GM23338 (cell line): ENCODE results near the gene CSNK1G1. TPM values are rescaled to one million over a fixed set of nuclear protein-coding genes. Genes with fewer than 3 reads are reported as not detected.

Experiments
- ATAC-seq: fragments of 200-7000 bp; cut with Tn5 transposase; 3 replicates; pipeline ENCODE4 v1.9.1; 2020
- DNase-seq: peaks from one replicate; pipeline ENCODE4 v3.0.0-alpha.2; 2015; ENCODE audit warnings: low spot score
- H2AFZ ChIP-seq: fragments of 200-600 bp; sonication (generic); 2 replicates; pipeline ENCODE4 v1.8.0; 2016; ENCODE audit warnings: antibody characterized with exemption, mild to moderate bottlenecking, moderate library complexity
- H3F3A ChIP-seq: fragments of 200-600 bp; sonication (generic); replicated peaks from 2 replicates; pipeline ENCODE4 v1.8.0; 2017; ENCODE audit warnings: antibody characterized with exemption, mixed run types, low read depth
- H3K27ac ChIP-seq: fragments of 200-600 bp; sonication (generic); 2 replicates; pipeline ENCODE4 v1.6.1; 2016; ENCODE audit warnings: low read depth
- H3K27me3 ChIP-seq: fragments of 200-600 bp; sonication (generic); 2 replicates; pipeline ENCODE4 v1.8.0; 2016; ENCODE audit warnings: mild to moderate bottlenecking, mixed run types, moderate library complexity; ENCODE audit not compliant: insufficient read depth
- H3K36me3 ChIP-seq: fragments of 200-600 bp; sonication (generic); 2 replicates; pipeline ENCODE4 v1.8.0; 2016; ENCODE audit warnings: mild to moderate bottlenecking; ENCODE audit not compliant: insufficient read depth
- H3K4me1 ChIP-seq: fragments of 200-600 bp; sonication (generic); 2 replicates; pipeline ENCODE4 v1.8.0; 2016; ENCODE audit warnings: mild to moderate bottlenecking, moderate library complexity; ENCODE audit not compliant: insufficient read depth
- H3K4me2 ChIP-seq: fragments of 200-600 bp; sonication (generic); 2 replicates; pipeline ENCODE4 v1.7.1; 2017; ENCODE audit warnings: mixed run types
- H3K4me3 ChIP-seq: fragments of 200-600 bp; sonication (generic); 2 replicates; pipeline ENCODE4 v1.6.1; 2016; ENCODE audit warnings: mixed run types
- H3K79me2 ChIP-seq: fragments of 200-600 bp; sonication (generic); replicated peaks from 2 replicates; pipeline ENCODE4 v1.8.0; 2017; ENCODE audit warnings: mild to moderate bottlenecking; ENCODE audit not compliant: insufficient read depth
- H3K9me2 ChIP-seq: fragments of 200-600 bp; sonication (generic); 2 replicates; pipeline ENCODE4 v1.8.0; 2017; ENCODE audit not compliant: insufficient read depth
- H4K20me1 ChIP-seq: fragments of 200-600 bp; sonication (generic); replicated peaks from 2 replicates; pipeline ENCODE4 v1.8.0; 2017; ENCODE audit warnings: mild to moderate bottlenecking; ENCODE audit not compliant: insufficient read depth
- H3K27ac Mint-ChIP-seq: 2 replicates; pipeline ENCODE4 v1.8.0; 2020; ENCODE audit warnings: inconsistent platforms, mild to moderate bottlenecking, moderate library complexity, mixed read lengths
- H3K27me3 Mint-ChIP-seq: 3 replicates; pipeline ENCODE4 v1.8.0; 2022; ENCODE audit warnings: low read depth, mild to moderate bottlenecking, moderate library complexity, mixed read lengths, inconsistent platforms; ENCODE audit not compliant: insufficient read depth, poor library complexity
- H3K36me3 Mint-ChIP-seq: 3 replicates; pipeline ENCODE4 v1.8.0; 2021; ENCODE audit warnings: low read depth, mild to moderate bottlenecking, inconsistent platforms, moderate library complexity, mixed read lengths
- H3K4me1 Mint-ChIP-seq: 3 replicates; pipeline ENCODE4 v1.8.0; 2020; ENCODE audit warnings: mild to moderate bottlenecking, inconsistent platforms, mixed read lengths
- H3K4me3 Mint-ChIP-seq: 3 replicates; pipeline ENCODE4 v1.8.0; 2021; ENCODE audit warnings: moderate library complexity, mild to moderate bottlenecking, inconsistent platforms, mixed read lengths
- H3K9me3 Mint-ChIP-seq: 3 replicates; pipeline ENCODE4 v1.8.0; 2020; ENCODE audit warnings: moderate library complexity, mild to moderate bottlenecking, inconsistent platforms, mixed read lengths
- CREB1 ChIP-seq: fragments of 250-450 bp; sonication (Bioruptor Pico); IDR thresholded peaks from 2 replicates; pipeline ENCODE4 v1.5.0; 2020; ENCODE audit warnings: low read depth, mild to moderate bottlenecking, moderate library complexity
- EZH2 ChIP-seq: fragments of 200-600 bp; sonication (generic); IDR thresholded peaks from one replicate; pipeline ENCODE4 v1.8.0; 2017; ENCODE audit warnings: antibody characterized with exemption, mild to moderate bottlenecking, low read depth; ENCODE audit not compliant: unreplicated experiment
- EZH2phosphoT487 ChIP-seq: fragments of 200-600 bp; sonication (generic); IDR thresholded peaks from one replicate; pipeline ENCODE4 v1.8.1; 2018; ENCODE audit warnings: antibody characterized with exemption; ENCODE audit not compliant: unreplicated experiment
- JUNB ChIP-seq: IDR thresholded peaks from one replicate; pipeline ENCODE4 v1.6.1; 2016; ENCODE audit warnings: antibody characterized with exemption; ENCODE audit not compliant: unreplicated experiment
- NANOG ChIP-seq: IDR thresholded peaks from 2 replicates; pipeline ENCODE4 v1.6.1; 2016; ENCODE audit warnings: antibody characterized with exemption, borderline replicate concordance
- POLR2AphosphoS5 ChIP-seq: IDR thresholded peaks from 2 replicates; pipeline ENCODE4 v1.6.1; 2016; ENCODE audit warnings: antibody characterized with exemption, low read depth
- STAT1 ChIP-seq: IDR thresholded peaks from one replicate; pipeline ENCODE4 v1.6.1; 2016; ENCODE audit warnings: antibody characterized with exemption; ENCODE audit not compliant: unreplicated experiment
- ZNF114 ChIP-seq: fragments of 250-450 bp; sonication (Bioruptor Pico); IDR thresholded peaks from 2 replicates; pipeline ENCODE4 v1.5.0; 2020; ENCODE audit warnings: mild to moderate bottlenecking, moderate library complexity
- ZNF331 ChIP-seq: fragments of 250-450 bp; sonication (Bioruptor Pico); IDR thresholded peaks from 2 replicates; pipeline ENCODE4 v1.5.0; 2020; ENCODE audit warnings: low read depth, mild to moderate bottlenecking, moderate library complexity
- polyA plus RNA-seq: library from polyadenylated mRNA; unstranded; fragments of >200 nt; fragmentation: Nextera tagmentation; extraction: Ambion mirVana; gene quantifications from 2 replicates; pipeline ENCODE4 v1.2.1, GENCODE V29; 2016
- total RNA-seq: library from RNA; depleted of rRNA; stranded (reverse); fragments of >200 nt; shearing (Covaris generic); gene quantifications from 2 replicates; pipeline ENCODE4 v1.2.3, GENCODE V29; 2014
- TF ChIP-seq, protein P1 (sequence below), 2 experiments: fragments of 200-600 bp in 1 of 2; sonication (generic) in 1 of 2; conservative IDR thresholded peaks; 2 replicates each; pipeline versions ENCODE4 v1.5.1 to v1.6.1; 2016 to 2017; ENCODE audit warnings: antibody characterized with exemption in 2 of 2, low read depth in 2 of 2, mild to moderate bottlenecking in 2 of 2, moderate library complexity in 1 of 2
- TF ChIP-seq, protein P2 (sequence below): IDR thresholded peaks from 2 replicates; pipeline ENCODE4 v1.6.1; 2016; ENCODE audit warnings: antibody characterized with exemption
- TF ChIP-seq, protein P3 (sequence below): fragments of 250-450 bp; sonication (Bioruptor Pico); IDR thresholded peaks from 2 replicates; pipeline ENCODE4 v1.5.0; 2020; ENCODE audit warnings: mild to moderate bottlenecking, moderate library complexity
- TF ChIP-seq, protein P4 (sequence below): IDR thresholded peaks from one replicate; pipeline ENCODE4 v1.6.1; 2018; ENCODE audit warnings: antibody characterized with exemption; ENCODE audit not compliant: unreplicated experiment

Gene CSNK1G1
- total and polyA plus RNA-seq, 2 experiments from 2014 or later = 9.3 to 13.4 TPM

DNA sequence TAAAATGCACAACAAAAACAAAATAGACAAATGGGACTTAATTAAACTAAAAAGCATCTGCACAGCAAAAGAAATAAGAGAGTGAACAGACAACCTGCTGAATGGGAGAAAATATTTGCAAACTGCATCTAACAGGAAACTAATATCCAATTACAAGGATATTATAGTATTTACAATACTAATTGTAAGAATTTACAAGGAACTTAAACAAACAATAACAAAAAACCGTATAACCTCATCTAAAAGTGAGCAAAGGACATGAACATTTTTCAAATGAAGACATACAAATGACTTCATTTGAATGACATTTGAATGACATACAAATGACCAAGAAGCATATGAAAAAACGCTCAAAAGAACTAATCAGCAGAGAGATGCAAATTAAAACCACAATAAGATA, 66.4 kb downstream of the CSNK1G1 start:
- no peak overlapping the region for H3K4me3 ChIP-seq
- H3K79me2 ChIP-seq = no peaks in the 10 kb centered on the region; the same call in 1 of the 2 replicates
- no peak for TF ChIP-seq STAT1
- no peak for TF ChIP-seq NANOG
- TF ChIP-seq, protein P1, sequence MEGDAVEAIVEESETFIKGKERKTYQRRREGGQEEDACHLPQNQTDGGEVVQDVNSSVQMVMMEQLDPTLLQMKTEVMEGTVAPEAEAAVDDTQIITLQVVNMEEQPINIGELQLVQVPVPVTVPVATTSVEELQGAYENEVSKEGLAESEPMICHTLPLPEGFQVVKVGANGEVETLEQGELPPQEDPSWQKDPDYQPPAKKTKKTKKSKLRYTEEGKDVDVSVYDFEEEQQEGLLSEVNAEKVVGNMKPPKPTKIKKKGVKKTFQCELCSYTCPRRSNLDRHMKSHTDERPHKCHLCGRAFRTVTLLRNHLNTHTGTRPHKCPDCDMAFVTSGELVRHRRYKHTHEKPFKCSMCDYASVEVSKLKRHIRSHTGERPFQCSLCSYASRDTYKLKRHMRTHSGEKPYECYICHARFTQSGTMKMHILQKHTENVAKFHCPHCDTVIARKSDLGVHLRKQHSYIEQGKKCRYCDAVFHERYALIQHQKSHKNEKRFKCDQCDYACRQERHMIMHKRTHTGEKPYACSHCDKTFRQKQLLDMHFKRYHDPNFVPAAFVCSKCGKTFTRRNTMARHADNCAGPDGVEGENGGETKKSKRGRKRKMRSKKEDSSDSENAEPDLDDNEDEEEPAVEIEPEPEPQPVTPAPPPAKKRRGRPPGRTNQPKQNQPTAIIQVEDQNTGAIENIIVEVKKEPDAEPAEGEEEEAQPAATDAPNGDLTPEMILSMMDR (conservative IDR thresholded peaks at IDR 0.05; ENCODE audit: low read depth in 2 of 2) = no peak
- TF ChIP-seq JUNB = no peak
- TF ChIP-seq ZNF114 = no peak
- no peak for TF ChIP-seq ZNF331 (CRISPR knock-in tag)
- no peak for TF ChIP-seq EZH2phosphoT487
- TF ChIP-seq POLR2AphosphoS5 = no peak
- no peak for TF ChIP-seq EZH2
- TF ChIP-seq, protein P2, sequence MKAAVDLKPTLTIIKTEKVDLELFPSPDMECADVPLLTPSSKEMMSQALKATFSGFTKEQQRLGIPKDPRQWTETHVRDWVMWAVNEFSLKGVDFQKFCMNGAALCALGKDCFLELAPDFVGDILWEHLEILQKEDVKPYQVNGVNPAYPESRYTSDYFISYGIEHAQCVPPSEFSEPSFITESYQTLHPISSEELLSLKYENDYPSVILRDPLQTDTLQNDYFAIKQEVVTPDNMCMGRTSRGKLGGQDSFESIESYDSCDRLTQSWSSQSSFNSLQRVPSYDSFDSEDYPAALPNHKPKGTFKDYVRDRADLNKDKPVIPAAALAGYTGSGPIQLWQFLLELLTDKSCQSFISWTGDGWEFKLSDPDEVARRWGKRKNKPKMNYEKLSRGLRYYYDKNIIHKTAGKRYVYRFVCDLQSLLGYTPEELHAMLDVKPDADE = no peak
- TF ChIP-seq, protein P3, sequence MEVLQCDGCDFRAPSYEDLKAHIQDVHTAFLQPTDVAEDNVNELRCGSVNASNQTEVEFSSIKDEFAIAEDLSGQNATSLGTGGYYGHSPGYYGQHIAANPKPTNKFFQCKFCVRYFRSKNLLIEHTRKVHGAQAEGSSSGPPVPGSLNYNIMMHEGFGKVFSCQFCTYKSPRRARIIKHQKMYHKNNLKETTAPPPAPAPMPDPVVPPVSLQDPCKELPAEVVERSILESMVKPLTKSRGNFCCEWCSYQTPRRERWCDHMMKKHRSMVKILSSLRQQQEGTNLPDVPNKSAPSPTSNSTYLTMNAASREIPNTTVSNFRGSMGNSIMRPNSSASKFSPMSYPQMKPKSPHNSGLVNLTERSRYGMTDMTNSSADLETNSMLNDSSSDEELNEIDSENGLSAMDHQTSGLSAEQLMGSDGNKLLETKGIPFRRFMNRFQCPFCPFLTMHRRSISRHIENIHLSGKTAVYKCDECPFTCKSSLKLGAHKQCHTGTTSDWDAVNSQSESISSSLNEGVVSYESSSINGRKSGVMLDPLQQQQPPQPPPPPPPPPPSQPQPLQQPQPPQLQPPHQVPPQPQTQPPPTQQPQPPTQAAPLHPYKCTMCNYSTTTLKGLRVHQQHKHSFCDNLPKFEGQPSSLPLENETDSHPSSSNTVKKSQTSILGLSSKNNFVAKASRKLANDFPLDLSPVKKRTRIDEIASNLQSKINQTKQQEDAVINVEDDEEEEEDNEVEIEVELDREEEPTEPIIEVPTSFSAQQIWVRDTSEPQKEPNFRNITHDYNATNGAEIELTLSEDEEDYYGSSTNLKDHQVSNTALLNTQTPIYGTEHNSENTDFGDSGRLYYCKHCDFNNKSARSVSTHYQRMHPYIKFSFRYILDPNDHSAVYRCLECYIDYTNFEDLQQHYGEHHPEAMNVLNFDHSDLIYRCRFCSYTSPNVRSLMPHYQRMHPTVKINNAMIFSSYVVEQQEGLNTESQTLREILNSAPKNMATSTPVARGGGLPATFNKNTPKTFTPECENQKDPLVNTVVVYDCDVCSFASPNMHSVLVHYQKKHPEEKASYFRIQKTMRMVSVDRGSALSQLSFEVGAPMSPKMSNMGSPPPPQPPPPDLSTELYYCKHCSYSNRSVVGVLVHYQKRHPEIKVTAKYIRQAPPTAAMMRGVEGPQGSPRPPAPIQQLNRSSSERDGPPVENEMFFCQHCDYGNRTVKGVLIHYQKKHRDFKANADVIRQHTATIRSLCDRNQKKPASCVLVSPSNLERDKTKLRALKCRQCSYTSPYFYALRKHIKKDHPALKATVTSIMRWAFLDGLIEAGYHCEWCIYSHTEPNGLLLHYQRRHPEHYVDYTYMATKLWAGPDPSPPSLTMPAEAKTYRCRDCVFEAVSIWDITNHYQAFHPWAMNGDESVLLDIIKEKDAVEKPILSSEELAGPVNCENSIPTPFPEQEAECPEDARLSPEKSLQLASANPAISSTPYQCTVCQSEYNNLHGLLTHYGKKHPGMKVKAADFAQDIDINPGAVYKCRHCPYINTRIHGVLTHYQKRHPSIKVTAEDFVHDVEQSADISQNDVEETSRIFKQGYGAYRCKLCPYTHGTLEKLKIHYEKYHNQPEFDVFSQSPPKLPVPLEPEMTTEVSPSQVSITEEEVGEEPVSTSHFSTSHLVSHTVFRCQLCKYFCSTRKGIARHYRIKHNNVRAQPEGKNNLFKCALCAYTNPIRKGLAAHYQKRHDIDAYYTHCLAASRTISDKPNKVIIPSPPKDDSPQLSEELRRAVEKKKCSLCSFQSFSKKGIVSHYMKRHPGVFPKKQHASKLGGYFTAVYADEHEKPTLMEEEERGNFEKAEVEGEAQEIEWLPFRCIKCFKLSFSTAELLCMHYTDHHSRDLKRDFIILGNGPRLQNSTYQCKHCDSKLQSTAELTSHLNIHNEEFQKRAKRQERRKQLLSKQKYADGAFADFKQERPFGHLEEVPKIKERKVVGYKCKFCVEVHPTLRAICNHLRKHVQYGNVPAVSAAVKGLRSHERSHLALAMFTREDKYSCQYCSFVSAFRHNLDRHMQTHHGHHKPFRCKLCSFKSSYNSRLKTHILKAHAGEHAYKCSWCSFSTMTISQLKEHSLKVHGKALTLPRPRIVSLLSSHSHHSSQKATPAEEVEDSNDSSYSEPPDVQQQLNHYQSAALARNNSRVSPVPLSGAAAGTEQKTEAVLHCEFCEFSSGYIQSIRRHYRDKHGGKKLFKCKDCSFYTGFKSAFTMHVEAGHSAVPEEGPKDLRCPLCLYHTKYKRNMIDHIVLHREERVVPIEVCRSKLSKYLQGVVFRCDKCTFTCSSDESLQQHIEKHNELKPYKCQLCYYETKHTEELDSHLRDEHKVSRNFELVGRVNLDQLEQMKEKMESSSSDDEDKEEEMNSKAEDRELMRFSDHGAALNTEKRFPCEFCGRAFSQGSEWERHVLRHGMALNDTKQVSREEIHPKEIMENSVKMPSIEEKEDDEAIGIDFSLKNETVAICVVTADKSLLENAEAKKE (CRISPR knock-in tag) = no peak
- TF ChIP-seq CREB1 (CRISPR knock-in tag) = no peak
- TF ChIP-seq, protein P4, sequence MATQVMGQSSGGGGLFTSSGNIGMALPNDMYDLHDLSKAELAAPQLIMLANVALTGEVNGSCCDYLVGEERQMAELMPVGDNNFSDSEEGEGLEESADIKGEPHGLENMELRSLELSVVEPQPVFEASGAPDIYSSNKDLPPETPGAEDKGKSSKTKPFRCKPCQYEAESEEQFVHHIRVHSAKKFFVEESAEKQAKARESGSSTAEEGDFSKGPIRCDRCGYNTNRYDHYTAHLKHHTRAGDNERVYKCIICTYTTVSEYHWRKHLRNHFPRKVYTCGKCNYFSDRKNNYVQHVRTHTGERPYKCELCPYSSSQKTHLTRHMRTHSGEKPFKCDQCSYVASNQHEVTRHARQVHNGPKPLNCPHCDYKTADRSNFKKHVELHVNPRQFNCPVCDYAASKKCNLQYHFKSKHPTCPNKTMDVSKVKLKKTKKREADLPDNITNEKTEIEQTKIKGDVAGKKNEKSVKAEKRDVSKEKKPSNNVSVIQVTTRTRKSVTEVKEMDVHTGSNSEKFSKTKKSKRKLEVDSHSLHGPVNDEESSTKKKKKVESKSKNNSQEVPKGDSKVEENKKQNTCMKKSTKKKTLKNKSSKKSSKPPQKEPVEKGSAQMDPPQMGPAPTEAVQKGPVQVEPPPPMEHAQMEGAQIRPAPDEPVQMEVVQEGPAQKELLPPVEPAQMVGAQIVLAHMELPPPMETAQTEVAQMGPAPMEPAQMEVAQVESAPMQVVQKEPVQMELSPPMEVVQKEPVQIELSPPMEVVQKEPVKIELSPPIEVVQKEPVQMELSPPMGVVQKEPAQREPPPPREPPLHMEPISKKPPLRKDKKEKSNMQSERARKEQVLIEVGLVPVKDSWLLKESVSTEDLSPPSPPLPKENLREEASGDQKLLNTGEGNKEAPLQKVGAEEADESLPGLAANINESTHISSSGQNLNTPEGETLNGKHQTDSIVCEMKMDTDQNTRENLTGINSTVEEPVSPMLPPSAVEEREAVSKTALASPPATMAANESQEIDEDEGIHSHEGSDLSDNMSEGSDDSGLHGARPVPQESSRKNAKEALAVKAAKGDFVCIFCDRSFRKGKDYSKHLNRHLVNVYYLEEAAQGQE = no peak
- H3K4me1 Mint-ChIP-seq = peaks cover 10% of the 10 kb centered on the region; the same call in 2 of the 3 replicates
- H3F3A ChIP-seq = no peaks in the 10 kb centered on the region
- H3K4me1 ChIP-seq = no peaks in the 10 kb centered on the region
- H3K4me2 ChIP-seq = no peak overlapping the region
- no peaks in the 10 kb centered on the region for H3K36me3 Mint-ChIP-seq
- H3K9me3 Mint-ChIP-seq = no peaks in the 10 kb centered on the region
- no peaks in the 10 kb centered on the region for H3K36me3 ChIP-seq
- H2AFZ ChIP-seq = no peak overlapping the region
- no peaks in the 10 kb centered on the region for H3K9me2 ChIP-seq
- no peak overlapping the region for H3K27ac ChIP-seq
- no peaks in the 10 kb centered on the region for H3K27me3 Mint-ChIP-seq
- ATAC-seq (no peak), DNase-seq (no peak)
- H3K27ac Mint-ChIP-seq = 0 out of 2 replicates have a peak overlapping the region, but pooled peaks have one; percentile 7
- H3K27me3 ChIP-seq = no peaks in the 10 kb centered on the region
- no peak overlapping the region for H3K4me3 Mint-ChIP-seq
- H4K20me1 ChIP-seq = no peaks in the 10 kb centered on the region
